Caco-2 (cell line): ENCODE data around the gene UBA3. TPM values are rescaled to one million over a fixed set of nuclear protein-coding genes. Genes with fewer than 3 reads are reported as not detected.

Source experiments
- BruUV-seq: library from RNA; stranded (reverse); fragments of 400-500 nt; replicated peaks from 2 replicates; lab custom pipeline; 2021; lab: Mats Ljungman, UMichigan
- CTCF ChIA-PET: fragments of 300-600 bp; sonication (Branson Sonifier 250); formaldehyde crosslinking; loops from one replicate; lab custom pipeline; 2022; ENCODE audit warnings: antibody characterized with exemption; lab: Charles Lee
- POLR2A ChIA-PET: fragments of 300-600 bp; sonication (Branson Sonifier 250); formaldehyde crosslinking; loops from one replicate; lab custom pipeline; 2022; ENCODE audit warnings: antibody characterized with exemption; lab: Charles Lee
- DNase-seq, 2 experiments: peaks; one replicate each; pipeline versions ENCODE4 v3.0.0 to v3.0.0-alpha.2; 2020 to 2022
- H3K27me3 ChIP-seq: replicated peaks from 2 replicates; pipeline ENCODE4 v1.6.0; 2011; ENCODE audit warnings: low read length; ENCODE audit not compliant: control insufficient read depth, insufficient read depth
- H3K36me3 ChIP-seq: 2 replicates; pipeline ENCODE4 v1.5.1; 2011; ENCODE audit warnings: low read length; ENCODE audit not compliant: control insufficient read depth, insufficient read depth
- H3K4me1 ChIP-seq: fragments of 250-450 bp; sonication (Bioruptor Pico); 2 replicates; pipeline ENCODE4 v1.5.1; 2020; ENCODE audit warnings: mild to moderate bottlenecking
- H3K4me3 ChIP-seq: 2 replicates; pipeline ENCODE4 v1.5.1; 2011; ENCODE audit warnings: low read depth, mild to moderate bottlenecking, control low read depth, low read length
- H3K9me3 ChIP-seq: fragments of 250-450 bp; sonication (Bioruptor Pico); 2 replicates; pipeline ENCODE4 v1.5.1; 2020; ENCODE audit warnings: mild to moderate bottlenecking, moderate library complexity
- H3K27ac Mint-ChIP-seq: one replicate; pipeline ENCODE4 v1.8.0; 2022; ENCODE audit warnings: mixed read lengths; ENCODE audit not compliant: unreplicated experiment
- H3K27me3 Mint-ChIP-seq: one replicate; pipeline ENCODE4 v1.8.0; 2022; ENCODE audit warnings: mixed read lengths; ENCODE audit not compliant: insufficient read depth, unreplicated experiment
- H3K36me3 Mint-ChIP-seq: one replicate; pipeline ENCODE4 v1.8.0; 2022; ENCODE audit warnings: mild to moderate bottlenecking, mixed read lengths; ENCODE audit not compliant: insufficient read depth, unreplicated experiment
- H3K4me1 Mint-ChIP-seq: one replicate; pipeline ENCODE4 v1.8.0; 2022; ENCODE audit warnings: low read depth, mixed read lengths; ENCODE audit not compliant: unreplicated experiment
- H3K4me3 Mint-ChIP-seq: one replicate; pipeline ENCODE4 v1.8.0; 2022; ENCODE audit warnings: mild to moderate bottlenecking, moderate library complexity, mixed read lengths; ENCODE audit not compliant: unreplicated experiment
- H3K9me3 Mint-ChIP-seq: one replicate; pipeline ENCODE4 v1.8.0; 2022; ENCODE audit warnings: mixed read lengths; ENCODE audit not compliant: unreplicated experiment
- intact Hi-C: fragments of 100-400 bp; cut with micrococcal nuclease; formaldehyde crosslinking; loops from one replicate; pipeline ENCODE4 v1.10.0; 2022; ENCODE audit not compliant: unreplicated experiment
- total RNA-seq: library from RNA; stranded (reverse); gene quantifications from 2 replicates; pipeline ENCODE4 v1.2.3, GENCODE V29; 2022
- TF ChIP-seq, protein P1 (sequence below), 2 experiments: fragments of 200-600 bp in 1 of 2; IDR thresholded peaks; 1 replicate in 1 of 2; 2 replicates in 1 of 2; pipeline versions ENCODE4 v1.5.1 to v1.8.0; 2011 to 2022; ENCODE audit warnings: antibody characterized with exemption in 1 of 2, control low read depth in 1 of 2, inconsistent platforms in 1 of 2, low read depth in 1 of 2, low read length in 1 of 2, mild to moderate bottlenecking in 1 of 2, moderate library complexity in 1 of 2; ENCODE audit not compliant: insufficient read depth in 1 of 2, severe bottlenecking in 1 of 2, unreplicated experiment in 1 of 2

The UBA3 gene
- total RNA-seq, 1 experiment from 2014 or later = 49.6 TPM

DNA sequence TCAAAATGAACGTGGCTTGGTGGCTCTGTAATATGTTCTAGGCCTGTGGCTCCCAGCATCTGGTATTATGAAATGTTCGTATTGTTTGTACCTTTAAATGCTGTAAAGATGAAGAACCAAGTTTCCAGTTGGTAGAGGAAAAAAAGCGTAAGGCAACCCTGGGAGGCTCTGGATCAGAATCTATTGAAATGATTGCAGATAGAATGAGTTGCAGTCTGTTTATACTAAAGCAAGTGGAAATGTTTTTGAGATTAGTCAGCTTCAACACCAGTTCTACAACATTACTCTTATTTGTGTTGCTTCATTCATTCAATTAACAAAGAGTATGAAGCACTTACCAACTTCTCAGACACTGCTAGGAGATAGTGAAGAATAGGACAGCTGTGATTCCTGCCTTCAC is 9.9 kb upstream of the UBA3 start:
- CTCF ChIA-PET = no interaction called here
- H3K4me1 Mint-ChIP-seq = peaks cover 26% of the 10 kb centered on the region
- H3K27ac Mint-ChIP-seq = no peak overlapping the region

GRCh38 chr3:69088063-69088462 is 7.9 kb upstream of the UBA3 start:
- Histone ChIP-seq H3K4me3 (no peak overlapping the region), H3K27me3 (no peaks in the 10 kb centered on the region), H3K9me3 (no peaks in the 10 kb centered on the region), H3K36me3 (no peaks in the 10 kb centered on the region), H3K4me1 (peaks cover 11% of the 10 kb centered on the region)
- ChIA-PET POLR2A (no interaction called here), CTCF (no interaction called here)
- TF ChIP-seq, protein P1, sequence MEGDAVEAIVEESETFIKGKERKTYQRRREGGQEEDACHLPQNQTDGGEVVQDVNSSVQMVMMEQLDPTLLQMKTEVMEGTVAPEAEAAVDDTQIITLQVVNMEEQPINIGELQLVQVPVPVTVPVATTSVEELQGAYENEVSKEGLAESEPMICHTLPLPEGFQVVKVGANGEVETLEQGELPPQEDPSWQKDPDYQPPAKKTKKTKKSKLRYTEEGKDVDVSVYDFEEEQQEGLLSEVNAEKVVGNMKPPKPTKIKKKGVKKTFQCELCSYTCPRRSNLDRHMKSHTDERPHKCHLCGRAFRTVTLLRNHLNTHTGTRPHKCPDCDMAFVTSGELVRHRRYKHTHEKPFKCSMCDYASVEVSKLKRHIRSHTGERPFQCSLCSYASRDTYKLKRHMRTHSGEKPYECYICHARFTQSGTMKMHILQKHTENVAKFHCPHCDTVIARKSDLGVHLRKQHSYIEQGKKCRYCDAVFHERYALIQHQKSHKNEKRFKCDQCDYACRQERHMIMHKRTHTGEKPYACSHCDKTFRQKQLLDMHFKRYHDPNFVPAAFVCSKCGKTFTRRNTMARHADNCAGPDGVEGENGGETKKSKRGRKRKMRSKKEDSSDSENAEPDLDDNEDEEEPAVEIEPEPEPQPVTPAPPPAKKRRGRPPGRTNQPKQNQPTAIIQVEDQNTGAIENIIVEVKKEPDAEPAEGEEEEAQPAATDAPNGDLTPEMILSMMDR (IDR thresholded peaks at IDR 0.05; ENCODE audit: insufficient read depth in 1 of 2, low read depth in 1 of 2, low read length in 1 of 2, severe bottlenecking in 1 of 2, unreplicated experiment in 1 of 2) = no peak
- H3K9me3 Mint-ChIP-seq = no peaks in the 10 kb centered on the region
- no TSS peak for BruUV-seq
- no peaks in the 10 kb centered on the region for H3K36me3 Mint-ChIP-seq
- intact Hi-C loops = no loop called here
- no peak overlapping the region for H3K4me3 Mint-ChIP-seq
- H3K4me1 Mint-ChIP-seq = peaks cover 35% of the 10 kb centered on the region
- DNase-seq = no peak
- H3K27me3 Mint-ChIP-seq = no peaks in the 10 kb centered on the region
- H3K27ac Mint-ChIP-seq = no peak overlapping the region

More for the DNA sequence above, 9.9 kb upstream of the UBA3 start:
- intact Hi-C loops = no loop called here
- H3K4me3 ChIP-seq = no peak overlapping the region
- Mint-ChIP-seq H3K36me3 (no peaks in the 10 kb centered on the region), H3K4me3 (no peak overlapping the region), H3K27me3 (no peaks in the 10 kb centered on the region), H3K9me3 (no peaks in the 10 kb centered on the region)
- no TSS peak for BruUV-seq
- H3K9me3 ChIP-seq = no peaks in the 10 kb centered on the region
- POLR2A ChIA-PET = interaction anchor here (0.7 kb wide), 1 partner anchor 127 kb away, joined by 9 read pairs; no protein-coding TSS in a partner anchor
- no peaks in the 10 kb centered on the region for H3K27me3 ChIP-seq
- DNase-seq = no peak
- peaks cover 11% of the 10 kb centered on the region for H3K4me1 ChIP-seq
- TF ChIP-seq, protein P1 (IDR thresholded peaks at IDR 0.05; ENCODE audit: insufficient read depth in 1 of 2, low read depth in 1 of 2, low read length in 1 of 2, severe bottlenecking in 1 of 2, unreplicated experiment in 1 of 2) = no peak
- no peaks in the 10 kb centered on the region for H3K36me3 ChIP-seq

GRCh38 chr3:69087030-69087791 is 7.0 kb upstream of the UBA3 start:
- no peaks in the 10 kb centered on the region for H3K9me3 ChIP-seq
- intact Hi-C loops = no loop called here
- no peak overlapping the region for H3K4me3 ChIP-seq
- no peak for DNase-seq
- POLR2A ChIA-PET = no interaction called here
- no TSS peak for BruUV-seq
- H3K4me1 ChIP-seq = peaks cover 11% of the 10 kb centered on the region
- Mint-ChIP-seq H3K27ac (no peak overlapping the region), H3K9me3 (no peaks in the 10 kb centered on the region), H3K4me1 (peaks cover 35% of the 10 kb centered on the region), H3K27me3 (no peaks in the 10 kb centered on the region), H3K36me3 (no peaks in the 10 kb centered on the region), H3K4me3 (no peak overlapping the region)
- no peaks in the 10 kb centered on the region for H3K27me3 ChIP-seq
- CTCF ChIA-PET = no interaction called here
- no peaks in the 10 kb centered on the region for H3K36me3 ChIP-seq
- TF ChIP-seq, protein P1 (IDR thresholded peaks at IDR 0.05; ENCODE audit: insufficient read depth in 1 of 2, low read depth in 1 of 2, low read length in 1 of 2, severe bottlenecking in 1 of 2, unreplicated experiment in 1 of 2) = no peak
